H1 (cell line): Measurements from ENCODE around the gene TEX51. TPM values are rescaled to one million over a fixed set of nuclear protein-coding genes. Genes with fewer than 3 reads are reported as not detected.

Source experiments
- CTCF ChIA-PET: fragments of 300-600 bp; sonication (Branson Sonifier 250); formaldehyde crosslinking; loops from one replicate; lab custom pipeline; 2021; ENCODE audit not compliant: partially characterized antibody; lab: Charles Lee
- POLR2A ChIA-PET: fragments of 300-600 bp; sonication (Branson Sonifier 250); formaldehyde crosslinking; loops from one replicate; lab custom pipeline; 2021; ENCODE audit warnings: inconsistent platforms; ENCODE audit not compliant: partially characterized antibody; lab: Charles Lee
- DNase-seq, 2 experiments: peaks; one replicate each; pipeline versions ENCODE4 v3.0.0 to v3.0.0-alpha.2; 2010 to 2022; ENCODE audit warnings: low spot score in 2 of 2, low read depth in 1 of 2, mixed read lengths in 1 of 2
- FAIRE-seq: peaks from 2 replicates; lab custom pipeline; 2011; peaks lifted over from hg19 to GRCh38; lab: Jason Lieb, UNC
- H2AFZ ChIP-seq: 2 replicates; pipeline ENCODE4 v1.8.1; 2012; ENCODE audit warnings: low read length, inconsistent platforms
- H2AK5ac ChIP-seq: 2 replicates; pipeline ENCODE4 v1.6.1; 2013; ENCODE audit warnings: low read depth, low read length
- H2BK120ac ChIP-seq: replicated peaks from 2 replicates; pipeline ENCODE3; 2013; ENCODE audit warnings: low read depth, low read length, inconsistent platforms
- H2BK12ac ChIP-seq: 2 replicates; pipeline ENCODE4 v1.6.1; 2013; ENCODE audit warnings: low read depth, low read length
- H2BK15ac ChIP-seq: 2 replicates; pipeline ENCODE4 v1.6.1; 2013; ENCODE audit warnings: low read length
- H2BK20ac ChIP-seq: 2 replicates; pipeline ENCODE4 v1.6.1; 2013; ENCODE audit warnings: low read length
- H2BK5ac ChIP-seq: 2 replicates; pipeline ENCODE4 v1.6.1; 2013; ENCODE audit warnings: low read depth, low read length
- H3K14ac ChIP-seq: 2 replicates; pipeline ENCODE4 v1.6.1; 2013; ENCODE audit warnings: inconsistent platforms; ENCODE audit not compliant: insufficient read length
- H3K18ac ChIP-seq: 2 replicates; pipeline ENCODE4 v1.6.1; 2013; ENCODE audit warnings: low read length; ENCODE audit errors: extremely low read depth
- H3K23ac ChIP-seq: 2 replicates; pipeline ENCODE4 v1.6.1; 2013; ENCODE audit warnings: inconsistent platforms; ENCODE audit not compliant: insufficient read length
- H3K23me2 ChIP-seq: 2 replicates; pipeline ENCODE4 v1.6.1; 2013; ENCODE audit warnings: low read depth, low read length
- H3K27ac ChIP-seq: 2 replicates; pipeline ENCODE4 v1.6.1; 2011; ENCODE audit warnings: low read depth, low read length, inconsistent platforms
- H3K27me3 ChIP-seq, 4 experiments: replicated peaks in 1 of 4; 1 replicate in 1 of 4; 2 replicates in 3 of 4; pipeline versions ENCODE4 v1.6.1 to v1.8.1; 2011 to 2013; ENCODE audit warnings: low read length in 3 of 4, mild to moderate bottlenecking in 3 of 4, inconsistent platforms in 2 of 4, mixed read lengths in 2 of 4, moderate library complexity in 1 of 4; ENCODE audit not compliant: control insufficient read depth in 3 of 4, insufficient read depth in 3 of 4; ENCODE audit errors: extremely low read depth in 1 of 4
- H3K36me3 ChIP-seq, 4 experiments: 2 replicates each; pipeline versions ENCODE4 v1.6.1 to v1.8.1; 2011 to 2013; ENCODE audit warnings: mild to moderate bottlenecking in 4 of 4, low read length in 3 of 4, moderate library complexity in 2 of 4, control low read depth in 1 of 4, inconsistent platforms in 1 of 4; ENCODE audit not compliant: insufficient read depth in 4 of 4, control insufficient read depth in 2 of 4
- H3K4ac ChIP-seq: replicated peaks from 2 replicates; pipeline ENCODE3; 2013; ENCODE audit warnings: low read length, low read depth, mixed read lengths, inconsistent platforms; ENCODE audit not compliant: insufficient read length
- H3K4me1 ChIP-seq, 4 experiments: replicated peaks in 1 of 4; 1 replicate in 1 of 4; 2 replicates in 3 of 4; pipeline versions ENCODE4 v1.6.1 to v1.8.1; 2011 to 2013; ENCODE audit warnings: low read length in 3 of 4, inconsistent platforms in 2 of 4, mixed read lengths in 1 of 4; ENCODE audit not compliant: insufficient read depth in 4 of 4, control insufficient read depth in 3 of 4
- H3K4me2 ChIP-seq, 2 experiments: 2 replicates each; pipeline versions ENCODE4 v1.6.1 to v1.8.1; 2011 to 2013; ENCODE audit warnings: low read depth in 2 of 2, low read length in 2 of 2, control low read depth in 1 of 2, inconsistent platforms in 1 of 2, mild to moderate bottlenecking in 1 of 2; ENCODE audit not compliant: insufficient read depth in 1 of 2
- H3K4me3 ChIP-seq, 4 experiments: fragments of 200-600, 300-600 bp in 1 of 4; sonication (generic), shearing (Covaris generic), sonication (Bioruptor Twin) in 1 of 4; 2 replicates each; pipeline versions ENCODE4 v1.5.1 to v1.8.1; 2011 to 2016; ENCODE audit warnings: low read length in 4 of 4, low read depth in 3 of 4, control low read depth in 2 of 4, inconsistent platforms in 2 of 4, mild to moderate bottlenecking in 2 of 4, mixed read lengths in 1 of 4, moderate library complexity in 1 of 4; ENCODE audit not compliant: insufficient read depth in 2 of 4; ENCODE audit errors: extremely low read depth in 1 of 4
- H3K56ac ChIP-seq: replicated peaks from 2 replicates; pipeline ENCODE3; 2013; ENCODE audit warnings: low read depth, mild to moderate bottlenecking, mixed read lengths, low read length, inconsistent platforms; ENCODE audit not compliant: insufficient read length
- H3K79me1 ChIP-seq: 2 replicates; pipeline ENCODE4 v1.6.1; 2013; ENCODE audit warnings: low read depth, low read length, control low read depth
- H3K79me2 ChIP-seq, 2 experiments: 2 replicates each; pipeline versions ENCODE4 v1.6.1 to v1.8.1; 2012 to 2013; ENCODE audit warnings: low read length in 2 of 2, mild to moderate bottlenecking in 2 of 2, inconsistent platforms in 1 of 2; ENCODE audit not compliant: insufficient read depth in 2 of 2, control insufficient read depth in 1 of 2
- H3K9ac ChIP-seq, 4 experiments: replicated peaks in 1 of 4; 1 replicate in 1 of 4; 2 replicates in 3 of 4; pipeline versions ENCODE4 v1.6.1 to v1.8.1; 2011 to 2013; ENCODE audit warnings: low read depth in 3 of 4, low read length in 3 of 4, control low read depth in 2 of 4, mild to moderate bottlenecking in 2 of 4, moderate library complexity in 2 of 4, inconsistent platforms in 1 of 4; ENCODE audit errors: extremely low read depth in 1 of 4
- H3K9me3 ChIP-seq, 2 experiments: 2 replicates each; pipeline versions ENCODE4 v1.6.1 to v1.8.1; 2012 to 2013; ENCODE audit warnings: mild to moderate bottlenecking in 2 of 2, moderate library complexity in 2 of 2, control low read depth in 1 of 2, inconsistent platforms in 1 of 2, low read depth in 1 of 2, low read length in 1 of 2, mixed read lengths in 1 of 2; ENCODE audit not compliant: insufficient read depth in 2 of 2
- H4K20me1 ChIP-seq, 2 experiments: replicated peaks in 1 of 2; 2 replicates each; pipeline versions ENCODE3 to v1.8.1; 2011 to 2013; ENCODE audit warnings: inconsistent platforms in 2 of 2, low read length in 2 of 2, mild to moderate bottlenecking in 1 of 2; ENCODE audit not compliant: insufficient read depth in 2 of 2, control insufficient read depth in 1 of 2
- H4K5ac ChIP-seq: 2 replicates; pipeline ENCODE4 v1.6.1; 2013; ENCODE audit warnings: low read length, low read depth, mixed read lengths, inconsistent platforms; ENCODE audit not compliant: insufficient read length
- H4K8ac ChIP-seq: 2 replicates; pipeline ENCODE4 v1.8.0; 2013; ENCODE audit warnings: mild to moderate bottlenecking, moderate library complexity, low read length, inconsistent platforms; ENCODE audit not compliant: insufficient read depth; ENCODE audit errors: extremely low read depth
- H4K91ac ChIP-seq: replicated peaks from 2 replicates; pipeline ENCODE3; 2013; ENCODE audit warnings: low read length, mixed read lengths, inconsistent platforms; ENCODE audit not compliant: insufficient read length
- BRCA1 ChIP-seq: IDR thresholded peaks from 2 replicates; pipeline ENCODE4 v1.6.1; 2012; ENCODE audit warnings: low read depth, low read length, improper control_type of control experiment
- CREB1 ChIP-seq: IDR thresholded peaks from 2 replicates; pipeline ENCODE4 v1.6.1; 2012; ENCODE audit warnings: inconsistent platforms
- CTCF ChIP-seq, 3 experiments: IDR thresholded peaks; 1 replicate in 2 of 3; 2 replicates in 1 of 3; pipeline versions ENCODE4 v1.5.1 to v1.6.1; 2011; ENCODE audit warnings: low read length in 3 of 3, mild to moderate bottlenecking in 3 of 3, inconsistent platforms in 2 of 3, low read depth in 1 of 3, moderate library complexity in 1 of 3; ENCODE audit not compliant: insufficient read depth in 1 of 3; ENCODE audit errors: control extremely low read depth in 1 of 3
- E2F6 ChIP-seq: IDR thresholded peaks from 2 replicates; pipeline ENCODE4 v1.6.1; 2012; ENCODE audit warnings: inconsistent platforms
- EZH2 ChIP-seq: fragments of 200-600 bp; sonication (generic); IDR thresholded peaks from 2 replicates; pipeline ENCODE4 v1.7.1; 2012; ENCODE audit warnings: low read depth, mild to moderate bottlenecking, moderate library complexity, low read length, inconsistent platforms; ENCODE audit not compliant: severe bottlenecking
- JUND ChIP-seq: IDR thresholded peaks from 2 replicates; pipeline ENCODE4 v1.6.1; 2011; ENCODE audit warnings: mild to moderate bottlenecking, improper control_type of control experiment, low read length
- NANOG ChIP-seq: IDR thresholded peaks from 2 replicates; pipeline ENCODE4 v1.6.1; 2011; ENCODE audit warnings: low read length, low read depth, mild to moderate bottlenecking, inconsistent platforms; ENCODE audit not compliant: insufficient read depth, poor library complexity, severe bottlenecking
- SP1 ChIP-seq: IDR thresholded peaks from 2 replicates; pipeline ENCODE4 v1.6.1; 2011; ENCODE audit warnings: low read depth, low read length
- SP2 ChIP-seq: IDR thresholded peaks from 2 replicates; pipeline ENCODE4 v1.6.1; 2012; ENCODE audit warnings: mild to moderate bottlenecking, low read length, inconsistent platforms
- WGBS, 2 experiments: shearing (Covaris generic) in 1 of 2; methylation state at CpG; one replicate each; pipeline versions ENCODE4 v1.1.6 to v1.1.7; 2013 to 2015; ENCODE audit warnings: low lambda C conversion rate in 2 of 2, mixed read lengths in 2 of 2, inconsistent platforms in 1 of 2, low coverage in 1 of 2, missing lambda C conversion rate in 1 of 2; ENCODE audit not compliant: insufficient replicate concordance in 2 of 2, insufficient coverage in 1 of 2, insufficient read length in 1 of 2; ENCODE audit errors: extremely low coverage in 1 of 2, missing lambda C conversion rate in 1 of 2; 5-methylcytosine and 5-hydroxymethylcytosine counted together
- polyA plus RNA-seq, 7 experiments: library from polyadenylated mRNA; depleted of rRNA in 3 of 7; stranded (reverse) in 5 of 7; unstranded in 2 of 7; fragments of >200 nt in 5 of 7; fragments of 200-250 nt in 2 of 7; gene quantifications; 1 replicate in 5 of 7; 2 replicates in 1 of 7; 4 replicates in 1 of 7; pipeline versions ENCODE4 v1.2.1 to v1.2.3, GENCODE V29; 2011 to 2013; ENCODE audit warnings: missing spikeins in 2 of 7, mixed read lengths in 2 of 7
- total RNA-seq: library from RNA; stranded (reverse); fragmentation: NEBNext Ultra II Directional; extraction: Animal tissue kit (Norgen Biotek cat#: 25700); gene quantifications from 2 replicates; pipeline ENCODE4 v1.2.1, GENCODE V29; 2021

TEX51 gene
- total and polyA plus RNA-seq, 2 of the 8 experiments (the other 6 are each of a cell fraction or from before 2014, with no cell fraction given) = not detected

GRCh38 chr2:126889496-126890135, 9.1 kb upstream of the TEX51 start:
- Histone ChIP-seq H3K4me1 (peaks cover 0 to 12% (median 7%) of the 10 kb centered on the region in 4 experiments; a peak in 5 of 7 replicates), H3K79me2 (no peaks in the 10 kb centered on the region), H3K9ac (no peak overlapping the region), H3K27ac (no peak overlapping the region), H3K23me2 (no peaks in the 10 kb centered on the region; the same call in 1 of the 2 replicates), H2BK20ac (no peak overlapping the region), H3K79me1 (no peaks in the 10 kb centered on the region), H3K56ac (no peak overlapping the region), H2BK15ac (no peak overlapping the region), H3K23ac (no peak overlapping the region), H3K4me3 (no peak overlapping the region), H3K18ac (peak overlapping the region; percentile 38; the same call in 1 of the 2 replicates), H4K8ac (no peak overlapping the region; the same call in 1 of the 2 replicates), H2BK12ac (peak overlapping the region; percentile 68; the same call in 1 of the 2 replicates), H3K14ac (no peak overlapping the region), H3K9me3 (no peaks in the 10 kb centered on the region), H4K91ac (no peak overlapping the region), H2AFZ (no peak overlapping the region), H3K27me3 (peaks cover 0 to 9% (median 5%) of the 10 kb centered on the region in 4 experiments; a peak in 3 of 7 replicates), H3K4me2 (no peak overlapping the region), H3K36me3 (no peaks in the 10 kb centered on the region), H3K4ac (no peak overlapping the region), H2BK5ac (no peak overlapping the region), H4K5ac (no peak overlapping the region), H2BK120ac (no peak overlapping the region), H4K20me1 (no peaks in the 10 kb centered on the region), H2AK5ac (no peak overlapping the region)
- DNase-seq = no peak
- WGBS, 2 experiments = 86% methylated on average over 8 of the region's 8 CpGs; no CpG with 5 or more reads in 1 of the 2 experiments
- no peak for FAIRE-seq
- ChIA-PET POLR2A (no interaction called here), CTCF (interaction anchor here (1.1 to 2.0 kb wide), 5 partner anchors 8 to 256 kb away, joined by 3 to 6 read pairs (median 4); no protein-coding TSS in a partner anchor)
- TF ChIP-seq E2F6 = no peak
- TF ChIP-seq JUND = no peak
- TF ChIP-seq BRCA1 = no peak
- no peak for TF ChIP-seq NANOG
- TF ChIP-seq CTCF (IDR thresholded peaks at IDR 0.05; ENCODE audit: control extremely low read depth in 1 of 3, insufficient read depth in 1 of 3, low read depth in 1 of 3, low read length in 3 of 3) = no peak
- TF ChIP-seq EZH2 = no peak
- no peak for TF ChIP-seq CREB1
- TF ChIP-seq SP1 = no peak
- TF ChIP-seq SP2 = no peak
